Ectodermal cell (in vitro differentiated cells): Measurements from ENCODE around the gene CEP78.

Source experiments
- H3K27ac ChIP-seq: 2 replicates; pipeline ENCODE4 v1.7.0; 2013; ENCODE audit warnings: mild to moderate bottlenecking, low read depth, low read length; ENCODE audit not compliant: insufficient read depth, poor library complexity, severe bottlenecking
- H3K27me3 ChIP-seq: 2 replicates; pipeline ENCODE4 v1.7.0; 2013; ENCODE audit warnings: mild to moderate bottlenecking, low read length; ENCODE audit not compliant: insufficient read depth, control insufficient read depth, poor library complexity, severe bottlenecking
- H3K36me3 ChIP-seq: one replicate; pipeline ENCODE4 v1.7.0; 2013; ENCODE audit warnings: low read length; ENCODE audit not compliant: control insufficient read depth, insufficient read depth
- H3K4me1 ChIP-seq: one replicate; pipeline ENCODE4 v1.7.0; 2013; ENCODE audit warnings: low read length; ENCODE audit not compliant: control insufficient read depth, insufficient read depth
- H3K4me3 ChIP-seq: 2 replicates; pipeline ENCODE4 v1.7.0; 2013; ENCODE audit warnings: low read depth, low read length, control low read depth; ENCODE audit not compliant: insufficient read depth
- H3K9me3 ChIP-seq: 2 replicates; pipeline ENCODE4 v1.7.0; 2013; ENCODE audit warnings: mild to moderate bottlenecking, low read length, moderate library complexity; ENCODE audit not compliant: control insufficient read depth
- WGBS, 2 experiments: methylation state at CpG; one replicate each; pipeline ENCODE4 v1.1.7; 2013; ENCODE audit warnings: missing lambda C conversion rate in 2 of 2; 5-methylcytosine and 5-hydroxymethylcytosine counted together

Gene CEP78

GRCh38 chr9:78249542-78249941, 13.7 kb downstream of the CEP78 start:
- Histone ChIP-seq H3K36me3 (peaks cover 22% of the 10 kb centered on the region), H3K9me3 (no peaks in the 10 kb centered on the region), H3K4me3 (no peak overlapping the region), H3K4me1 (no peaks in the 10 kb centered on the region), H3K27ac (no peak overlapping the region), H3K27me3 (no peaks in the 10 kb centered on the region)

GRCh38 chr9:78252616-78253015, 16.7 kb downstream of the CEP78 start:
- WGBS, 2 experiments = 100% methylated on average over 1 of the region's 1 CpG; no CpG with 5 or more reads in 1 of the 2 experiments
- H3K36me3 ChIP-seq = peaks cover 21% of the 10 kb centered on the region
- H3K9me3 ChIP-seq = no peaks in the 10 kb centered on the region
- H3K27ac ChIP-seq = no peak overlapping the region
- no peaks in the 10 kb centered on the region for H3K27me3 ChIP-seq
- no peaks in the 10 kb centered on the region for H3K4me1 ChIP-seq
- H3K4me3 ChIP-seq = no peak overlapping the region

- Histone ChIP-seq H3K4me3 (no peak overlapping the region), H3K27ac (no peak overlapping the region), H3K9me3 (no peaks in the 10 kb centered on the region), H3K4me1 (no peaks in the 10 kb centered on the region), H3K36me3 (peaks cover 22% of the 10 kb centered on the region), H3K27me3 (no peaks in the 10 kb centered on the region)
- WGBS, 2 experiments = 95 to 100% methylated on average over 3 to 4 of the region's 4 CpGs
Observed at GRCh38 chr9:78253285-78253684, 17.4 kb downstream of the CEP78 start.

- no peaks in the 10 kb centered on the region for H3K9me3 ChIP-seq
- no peaks in the 10 kb centered on the region for H3K27me3 ChIP-seq
- H3K36me3 ChIP-seq = peaks cover 20% of the 10 kb centered on the region
- 93% methylated on average over 1 of the region's 2 CpGs; no CpG with 5 or more reads in 1 of the 2 experiments for WGBS, 2 experiments
- no peak overlapping the region for H3K4me3 ChIP-seq
- H3K4me1 ChIP-seq = no peaks in the 10 kb centered on the region
- H3K27ac ChIP-seq = no peak overlapping the region
Observed at GRCh38 chr9:78261403-78262001, 25.6 kb downstream of the CEP78 start.

GRCh38 chr9:78262655-78263054, 26.8 kb downstream of the CEP78 start:
- H3K4me3 ChIP-seq = no peak overlapping the region
- no peaks in the 10 kb centered on the region for H3K27me3 ChIP-seq
- no peaks in the 10 kb centered on the region for H3K4me1 ChIP-seq
- H3K9me3 ChIP-seq = no peaks in the 10 kb centered on the region
- peaks cover 20% of the 10 kb centered on the region for H3K36me3 ChIP-seq
- WGBS, 2 experiments = 98 to 100% methylated on average over 2 of the region's 2 CpGs
- H3K27ac ChIP-seq = no peak overlapping the region

GRCh38 chr9:78267889-78268288, 32.0 kb downstream of the CEP78 start:
- no peaks in the 10 kb centered on the region for H3K9me3 ChIP-seq
- WGBS, 2 experiments = 95 to 96% methylated on average over 4 of the region's 4 CpGs

GRCh38 chr9:78269784-78270183, 33.9 kb downstream of the CEP78 start:
- Histone ChIP-seq H3K4me3 (no peak overlapping the region), H3K27me3 (no peaks in the 10 kb centered on the region), H3K27ac (no peak overlapping the region), H3K9me3 (no peaks in the 10 kb centered on the region), H3K36me3 (peaks cover 26% of the 10 kb centered on the region), H3K4me1 (no peaks in the 10 kb centered on the region)

More at GRCh38 chr9:78267889-78268288, 32.0 kb downstream of the CEP78 start:
- Histone ChIP-seq H3K4me1 (no peaks in the 10 kb centered on the region), H3K27ac (no peak overlapping the region), H3K36me3 (peaks cover 25% of the 10 kb centered on the region), H3K27me3 (no peaks in the 10 kb centered on the region), H3K4me3 (no peak overlapping the region)

- Histone ChIP-seq H3K27me3 (no peaks in the 10 kb centered on the region), H3K36me3 (peaks cover 10% of the 10 kb centered on the region), H3K4me3 (no peak overlapping the region), H3K27ac (no peak overlapping the region), H3K4me1 (no peaks in the 10 kb centered on the region), H3K9me3 (no peaks in the 10 kb centered on the region)
Observed at GRCh38 chr9:78272307-78272706, 36.4 kb downstream of the CEP78 start.

- Histone ChIP-seq H3K4me3 (no peak overlapping the region), H3K9me3 (no peaks in the 10 kb centered on the region), H3K36me3 (peaks cover 10% of the 10 kb centered on the region), H3K27ac (no peak overlapping the region), H3K27me3 (no peaks in the 10 kb centered on the region), H3K4me1 (no peaks in the 10 kb centered on the region)
- 90 to 94% methylated on average over 3 of the region's 3 CpGs for WGBS, 2 experiments
Observed at GRCh38 chr9:78273761-78274160, 37.9 kb downstream of the CEP78 start.

- WGBS, 2 experiments = 89 to 93% methylated on average over 4 to 5 of the region's 5 CpGs
- H3K27me3 ChIP-seq = no peaks in the 10 kb centered on the region
- H3K4me3 ChIP-seq = no peak overlapping the region
- H3K9me3 ChIP-seq = no peaks in the 10 kb centered on the region
- H3K27ac ChIP-seq = no peak overlapping the region
- peaks cover 3% of the 10 kb centered on the region for H3K36me3 ChIP-seq
- no peaks in the 10 kb centered on the region for H3K4me1 ChIP-seq
Observed at GRCh38 chr9:78278177-78278777, 42.4 kb downstream of the CEP78 start.
